GM18507 (cell line): ENCODE results near the gene PTPRT.

Source experiments
- DNase-seq: peaks from one replicate; pipeline ENCODE4 v3.0.0; 2011; ENCODE audit warnings: low read depth; ENCODE audit not compliant: insufficient read length; ENCODE audit errors: extremely low spot score
- FAIRE-seq: peaks from 2 replicates; lab custom pipeline; 2011; peaks lifted over from hg19 to GRCh38; lab: Jason Lieb, UNC

Gene PTPRT

DNA sequence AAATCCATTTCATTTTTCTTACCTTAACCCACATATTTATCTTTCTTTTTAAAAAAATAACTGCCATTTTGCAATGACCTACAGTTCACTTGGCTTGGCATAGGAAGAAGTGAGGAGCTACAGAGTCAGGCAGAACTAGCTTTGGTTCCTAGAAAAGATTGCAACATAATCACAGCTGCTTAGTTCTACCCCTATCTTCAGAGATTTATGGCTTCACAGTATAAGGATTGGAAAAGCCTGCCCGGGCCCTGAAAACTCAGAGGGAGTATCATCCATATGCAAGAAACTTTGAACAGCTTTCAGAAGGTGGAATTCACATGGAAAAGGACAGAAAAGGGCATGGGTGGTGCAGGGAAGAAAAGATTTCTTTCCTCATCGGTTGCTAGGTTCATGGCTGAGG, 797.3 kb downstream of the PTPRT start:
- DNase-seq (no peak), FAIRE-seq (no peak)

DNA sequence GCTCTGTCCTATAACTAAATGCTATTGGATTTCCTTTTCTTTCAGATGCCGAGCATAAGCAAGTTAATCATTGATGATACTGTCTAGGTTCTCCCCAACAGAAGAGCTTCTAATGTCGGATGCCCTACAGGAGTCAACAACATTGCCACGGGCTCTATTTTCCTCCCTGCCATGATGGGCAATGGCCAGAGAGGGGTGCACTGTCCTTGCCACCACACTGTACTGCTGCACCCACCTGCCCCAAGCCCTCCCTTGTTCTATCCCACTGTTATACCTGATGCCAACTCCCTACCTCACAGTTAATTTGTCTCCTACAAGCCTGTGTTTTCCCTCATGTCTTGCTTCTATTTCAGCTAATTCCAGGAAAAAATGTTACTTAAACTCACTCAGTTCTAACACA, 797.9 kb downstream of the PTPRT start:
- DNase-seq (no peak), FAIRE-seq (no peak)

DNA sequence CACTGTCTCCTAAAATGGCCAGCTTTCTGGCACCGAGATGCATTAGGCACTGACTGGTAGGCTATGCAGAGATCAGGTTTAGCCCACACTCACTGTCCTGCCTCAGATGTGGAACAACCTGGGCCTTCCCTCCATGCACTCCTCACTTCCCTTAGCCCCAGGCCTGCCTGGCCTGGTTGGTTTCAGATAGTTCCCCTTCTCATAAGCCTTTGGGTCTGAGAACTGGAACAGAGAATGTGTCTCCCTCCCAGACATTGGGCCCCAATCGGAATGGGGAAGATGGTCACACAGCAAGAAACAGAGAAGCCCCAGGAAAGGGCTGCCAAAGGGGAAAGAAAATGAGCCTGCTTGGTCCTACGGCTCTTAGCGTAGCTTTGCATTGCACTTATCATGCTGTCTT, 809.4 kb downstream of the PTPRT start:
- FAIRE-seq = no peak
- no peak for DNase-seq

- FAIRE-seq (no peak), DNase-seq (no peak)
Observed at GRCh38 chr20:42379385-42379784, 810.3 kb downstream of the PTPRT start.

- no peak for FAIRE-seq
- no peak for DNase-seq
Observed at GRCh38 chr20:42378826-42379225, 810.9 kb downstream of the PTPRT start.

- FAIRE-seq (no peak), DNase-seq (no peak)
Observed at GRCh38 chr20:42376131-42376530, 813.6 kb downstream of the PTPRT start.

DNA sequence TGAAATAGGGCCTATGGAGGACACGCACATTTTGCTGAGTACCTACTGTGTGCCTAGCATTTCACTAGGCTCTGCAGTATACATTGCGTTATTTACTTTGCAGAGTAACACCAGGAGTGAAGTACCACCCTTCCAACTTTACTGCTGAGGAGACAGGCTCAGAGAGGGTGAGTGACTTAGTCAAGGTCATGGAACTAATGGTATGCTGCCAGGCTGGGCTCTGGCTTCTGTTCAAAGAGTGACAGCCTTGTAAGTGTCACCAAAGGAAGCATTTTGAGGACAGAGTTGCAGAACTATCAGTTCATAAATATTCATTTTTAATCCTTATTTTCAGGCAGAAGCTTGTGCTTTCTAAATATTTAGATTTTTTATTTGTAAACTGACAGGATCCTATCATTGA, 816.7 kb downstream of the PTPRT start:
- DNase-seq (no peak), FAIRE-seq (no peak)

- FAIRE-seq (no peak), DNase-seq (no peak)
Observed at GRCh38 chr20:42370075-42370474, 819.6 kb downstream of the PTPRT start.

- no peak for FAIRE-seq
- DNase-seq = no peak
Observed at GRCh38 chr20:42368910-42369309, 820.8 kb downstream of the PTPRT start.

DNA sequence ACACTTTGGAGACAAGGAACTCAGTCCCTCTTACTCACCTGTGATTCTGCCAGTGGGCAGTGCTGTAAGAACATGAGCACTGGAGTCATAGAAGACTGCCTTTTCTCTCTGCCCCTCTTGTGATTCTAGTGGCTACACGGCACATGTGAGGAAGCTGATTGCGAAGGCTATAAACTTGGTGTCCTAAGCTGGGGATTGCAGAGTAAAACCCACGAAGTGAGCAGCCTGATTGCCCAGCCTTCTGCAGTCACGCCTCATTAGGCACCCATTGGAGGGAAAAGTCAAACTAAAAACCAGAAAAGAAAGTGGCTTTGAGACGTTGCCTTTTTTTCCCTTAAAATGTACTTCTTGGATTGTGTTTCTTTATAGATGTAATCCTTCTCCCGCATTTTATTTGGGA, 823.1 kb downstream of the PTPRT start:
- no peak for DNase-seq
- no peak for FAIRE-seq

DNA sequence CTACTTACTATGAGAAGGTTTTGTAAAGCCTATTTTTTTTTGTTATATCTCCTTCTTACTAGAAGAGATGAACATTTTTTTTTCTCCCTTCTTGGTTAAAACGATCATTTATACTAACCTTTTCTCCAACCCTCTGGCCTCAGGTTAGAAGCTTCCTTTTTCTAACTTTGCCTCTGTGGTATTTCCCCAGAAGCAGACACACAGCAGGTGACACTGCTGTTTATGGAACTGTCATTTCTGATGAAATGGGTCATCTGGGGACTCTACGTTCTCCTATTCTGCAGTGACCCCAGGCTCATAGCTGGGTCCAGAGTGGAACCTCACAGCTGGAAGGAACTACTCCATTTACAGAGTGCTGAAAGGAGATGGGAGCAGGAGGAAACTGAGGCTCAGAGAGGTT, 825.3 kb downstream of the PTPRT start:
- FAIRE-seq = no peak
- no peak for DNase-seq

- DNase-seq (no peak), FAIRE-seq (no peak)
Observed at GRCh38 chr20:42361402-42361970, 828.2 kb downstream of the PTPRT start.

DNA sequence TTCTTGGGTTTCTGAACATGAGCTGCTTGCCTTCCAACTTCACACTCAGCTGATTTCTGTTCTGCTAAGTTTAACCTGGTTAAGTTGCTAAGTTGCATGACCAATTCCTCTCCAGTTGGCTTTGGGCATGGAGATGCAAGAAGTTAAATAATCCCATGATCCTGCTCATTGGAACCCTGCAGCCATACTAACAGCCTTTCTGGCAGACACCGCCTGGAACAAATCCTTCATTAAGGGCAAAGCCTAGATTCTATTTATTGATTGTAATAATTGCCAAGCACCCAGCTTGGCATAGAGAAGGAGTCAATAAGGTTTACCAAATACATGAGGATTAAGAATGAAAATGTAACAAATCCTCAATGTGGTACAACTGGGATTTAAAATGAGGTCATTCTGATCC, 829.1 kb downstream of the PTPRT start:
- DNase-seq (no peak), FAIRE-seq (no peak)

GRCh38 chr20:42359617-42360016, 830.1 kb downstream of the PTPRT start:
- no peak for FAIRE-seq
- no peak for DNase-seq

DNA sequence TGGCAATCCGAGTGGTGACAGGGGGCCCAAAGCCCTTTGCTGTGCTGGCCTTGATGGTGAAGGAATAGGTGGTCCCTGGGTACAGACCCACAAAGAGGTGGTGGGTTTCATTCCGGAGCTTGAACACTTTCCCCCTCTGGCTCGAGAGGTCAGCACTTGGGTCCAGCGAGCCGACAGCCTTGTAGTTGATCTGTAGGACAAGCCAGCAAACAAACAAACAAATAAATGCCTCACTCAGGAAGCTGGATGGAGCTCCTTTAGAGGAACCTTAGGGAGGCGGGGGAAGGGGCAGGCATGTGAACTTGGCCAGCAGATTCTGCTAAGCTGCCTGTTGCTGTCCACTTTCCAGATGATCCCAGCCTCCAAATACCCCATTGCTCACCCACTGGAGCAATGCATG, 837.6 kb downstream of the PTPRT start:
- DNase-seq (no peak), FAIRE-seq (no peak)

DNA sequence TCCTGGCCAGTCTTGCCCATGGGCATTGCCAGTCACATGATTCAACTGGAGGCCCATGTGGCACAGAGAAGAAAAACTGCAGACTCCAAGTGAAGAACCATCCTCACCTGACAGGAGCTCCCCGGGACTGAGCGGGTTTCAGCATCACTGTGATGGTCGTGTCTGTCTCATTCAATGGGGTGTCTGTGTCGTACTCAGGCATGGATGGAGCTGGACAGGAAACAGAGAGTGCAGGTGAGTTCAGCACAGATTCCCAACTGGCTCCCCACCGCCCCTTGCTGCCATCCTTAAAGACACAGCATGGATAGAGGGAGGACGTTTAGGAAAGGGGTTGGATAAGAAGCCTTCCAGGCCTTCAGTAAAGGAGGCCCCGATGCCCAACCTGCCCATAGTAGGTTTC, 839.2 kb downstream of the PTPRT start:
- DNase-seq = no peak
- no peak for FAIRE-seq

GRCh38 chr20:42346189-42347170, 843.2 kb downstream of the PTPRT start:
- FAIRE-seq (no peak), DNase-seq (no peak)

DNA sequence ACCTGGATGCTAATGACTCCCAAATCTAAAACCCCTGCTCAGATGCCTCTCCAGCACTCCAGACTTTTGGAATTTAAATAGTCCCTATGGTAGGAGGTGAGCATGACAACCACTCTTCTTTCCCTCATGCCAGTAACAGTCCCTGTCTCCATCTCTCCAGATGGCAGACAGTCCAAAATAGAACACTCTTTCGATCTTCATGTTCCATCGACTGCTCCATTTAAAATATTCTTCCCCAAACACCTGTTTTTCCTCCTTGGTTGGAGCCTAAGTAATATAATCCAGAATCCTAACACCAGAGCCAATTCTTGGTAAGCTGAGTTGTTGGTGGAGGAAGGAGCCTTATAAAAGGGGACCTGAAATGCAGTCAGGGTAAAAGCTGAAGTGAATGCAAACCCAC, 848.1 kb downstream of the PTPRT start:
- DNase-seq = no peak
- FAIRE-seq = no peak

GRCh38 chr20:42340368-42340767, 849.3 kb downstream of the PTPRT start:
- no peak for DNase-seq
- no peak for FAIRE-seq

DNA sequence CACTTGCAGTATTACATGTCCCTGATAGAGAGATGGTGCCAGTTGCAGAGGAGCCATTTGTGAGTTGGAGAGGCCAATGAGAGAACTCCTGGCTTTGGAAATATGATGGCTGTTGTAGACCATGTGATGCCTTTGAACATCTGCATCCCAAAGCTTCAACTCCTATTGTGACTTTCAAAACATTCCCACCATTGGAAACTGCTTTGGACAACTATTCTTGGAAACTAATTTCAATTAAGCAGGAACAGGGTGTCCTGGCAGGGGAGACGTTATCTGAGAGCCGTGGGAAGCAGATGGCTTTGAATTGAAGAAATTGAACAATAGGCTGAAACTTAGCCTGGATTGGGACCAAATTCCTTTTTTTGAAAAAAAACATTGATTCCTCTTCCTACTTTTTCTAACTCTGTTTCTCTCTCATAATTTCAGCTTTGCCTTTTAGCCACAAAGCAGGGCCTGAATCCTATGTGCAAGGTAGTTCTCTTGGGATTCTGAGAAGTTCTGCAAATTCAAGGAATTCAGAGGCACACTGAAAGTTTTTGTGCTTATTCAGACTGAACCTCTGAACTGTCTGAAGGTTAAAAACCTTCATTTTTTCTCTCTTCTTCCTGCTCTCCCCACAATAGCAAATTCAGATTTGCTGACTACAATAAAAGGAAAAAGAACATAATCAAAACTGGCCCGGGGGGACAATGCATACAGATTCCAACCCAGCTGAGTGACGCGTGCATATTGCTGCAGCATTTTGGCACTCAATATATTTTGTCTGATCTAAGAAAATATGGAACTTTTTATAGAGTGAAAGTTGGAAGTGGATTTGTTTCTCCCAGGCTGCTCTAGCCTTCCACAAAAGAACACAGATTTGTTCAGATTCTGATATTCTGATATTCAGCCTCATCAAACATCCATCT, 851.2 kb downstream of the PTPRT start:
- FAIRE-seq (no peak), DNase-seq (no peak)
